ENCODE results near the gene PDE6A.

The PDE6A gene

DNA sequence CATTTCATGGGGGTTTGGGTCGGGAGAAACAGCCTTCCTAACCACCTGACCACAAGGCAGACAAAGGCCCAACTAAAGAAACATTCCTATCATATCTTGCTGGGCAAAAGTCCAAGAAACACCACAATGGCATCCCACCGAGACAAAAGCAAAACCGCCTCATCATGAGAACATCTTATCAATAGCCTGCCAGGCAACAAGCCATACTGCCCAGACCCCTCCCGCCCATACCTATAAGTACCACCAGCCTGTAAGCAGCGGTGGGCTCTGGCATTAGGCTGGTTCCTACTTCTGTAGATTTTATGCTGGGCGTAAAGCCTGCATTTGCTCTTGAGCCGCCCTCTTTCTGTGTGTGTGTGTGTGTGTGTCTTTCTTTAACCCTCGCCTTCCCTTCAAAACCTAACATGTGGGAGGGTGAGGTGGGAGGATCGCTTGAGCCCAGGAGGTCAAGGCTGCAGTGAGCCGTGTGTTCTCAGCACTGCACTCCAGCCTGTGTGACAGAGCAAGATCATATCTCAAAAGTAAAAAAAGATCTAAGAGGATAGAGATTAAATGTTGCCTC is 56.9 kb downstream of the PDE6A start:
- Histone ChIP-seq H3K27ac (ENCODE audit: extremely low read depth, low read depth, low read length) (no peak overlapping the region), H3K4me3 (ENCODE audit: low read depth, low read length) (no peak overlapping the region; the same call in 1 of the 2 replicates), H3K36me3 (ENCODE audit: control insufficient read depth in 2 of 2, insufficient read depth in 1 of 2, low read length in 2 of 2) (no peaks in the 10 kb centered on the region), H3K4me1 (ENCODE audit: control insufficient read depth, insufficient read depth, low read length) (0 out of 2 replicates have a peak, but pooled peaks cover 5% of the 10 kb centered on the region), H3K9me3 (ENCODE audit: control insufficient read depth, insufficient read depth, low read depth, low read length) (no peaks in the 10 kb centered on the region)
- POLR2A ChIA-PET: no interaction called here
- CTCF ChIA-PET: interaction anchor here (0.7 to 1.2 kb wide), 3 partner anchors 35 to 104 kb away, joined by 3 to 4 read pairs (median 3); no protein-coding TSS in a partner anchor
- peak; percentile 98 for TF ChIP-seq EGR2 (tag by site-specific recombination; IDR thresholded peaks at IDR 0.05; ENCODE audit: low read depth)
- no peak for TF ChIP-seq ZNF112 (tag by site-specific recombination; IDR thresholded peaks at IDR 0.05)
- TF ChIP-seq, protein P1, sequence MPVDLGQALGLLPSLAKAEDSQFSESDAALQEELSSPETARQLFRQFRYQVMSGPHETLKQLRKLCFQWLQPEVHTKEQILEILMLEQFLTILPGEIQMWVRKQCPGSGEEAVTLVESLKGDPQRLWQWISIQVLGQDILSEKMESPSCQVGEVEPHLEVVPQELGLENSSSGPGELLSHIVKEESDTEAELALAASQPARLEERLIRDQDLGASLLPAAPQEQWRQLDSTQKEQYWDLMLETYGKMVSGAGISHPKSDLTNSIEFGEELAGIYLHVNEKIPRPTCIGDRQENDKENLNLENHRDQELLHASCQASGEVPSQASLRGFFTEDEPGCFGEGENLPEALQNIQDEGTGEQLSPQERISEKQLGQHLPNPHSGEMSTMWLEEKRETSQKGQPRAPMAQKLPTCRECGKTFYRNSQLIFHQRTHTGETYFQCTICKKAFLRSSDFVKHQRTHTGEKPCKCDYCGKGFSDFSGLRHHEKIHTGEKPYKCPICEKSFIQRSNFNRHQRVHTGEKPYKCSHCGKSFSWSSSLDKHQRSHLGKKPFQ (tag by site-specific recombination; IDR thresholded peaks at IDR 0.05): no peak
- TF ChIP-seq ZNF544 (tag by site-specific recombination; IDR thresholded peaks at IDR 0.05): no peak
- TF ChIP-seq, protein P2, sequence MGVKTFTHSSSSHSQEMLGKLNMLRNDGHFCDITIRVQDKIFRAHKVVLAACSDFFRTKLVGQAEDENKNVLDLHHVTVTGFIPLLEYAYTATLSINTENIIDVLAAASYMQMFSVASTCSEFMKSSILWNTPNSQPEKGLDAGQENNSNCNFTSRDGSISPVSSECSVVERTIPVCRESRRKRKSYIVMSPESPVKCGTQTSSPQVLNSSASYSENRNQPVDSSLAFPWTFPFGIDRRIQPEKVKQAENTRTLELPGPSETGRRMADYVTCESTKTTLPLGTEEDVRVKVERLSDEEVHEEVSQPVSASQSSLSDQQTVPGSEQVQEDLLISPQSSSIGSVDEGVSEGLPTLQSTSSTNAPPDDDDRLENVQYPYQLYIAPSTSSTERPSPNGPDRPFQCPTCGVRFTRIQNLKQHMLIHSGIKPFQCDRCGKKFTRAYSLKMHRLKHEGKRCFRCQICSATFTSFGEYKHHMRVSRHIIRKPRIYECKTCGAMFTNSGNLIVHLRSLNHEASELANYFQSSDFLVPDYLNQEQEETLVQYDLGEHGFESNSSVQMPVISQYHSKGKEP (tag by site-specific recombination; IDR thresholded peaks at IDR 0.05): no peak
- no peak for TF ChIP-seq ZNF791 (tag by site-specific recombination; IDR thresholded peaks at IDR 0.05)
- peak; percentile 31; the same call in 1 of the 2 replicates for TF ChIP-seq GLIS1 (tag by site-specific recombination; IDR thresholded peaks at IDR 0.05)
- TF ChIP-seq, protein P3, sequence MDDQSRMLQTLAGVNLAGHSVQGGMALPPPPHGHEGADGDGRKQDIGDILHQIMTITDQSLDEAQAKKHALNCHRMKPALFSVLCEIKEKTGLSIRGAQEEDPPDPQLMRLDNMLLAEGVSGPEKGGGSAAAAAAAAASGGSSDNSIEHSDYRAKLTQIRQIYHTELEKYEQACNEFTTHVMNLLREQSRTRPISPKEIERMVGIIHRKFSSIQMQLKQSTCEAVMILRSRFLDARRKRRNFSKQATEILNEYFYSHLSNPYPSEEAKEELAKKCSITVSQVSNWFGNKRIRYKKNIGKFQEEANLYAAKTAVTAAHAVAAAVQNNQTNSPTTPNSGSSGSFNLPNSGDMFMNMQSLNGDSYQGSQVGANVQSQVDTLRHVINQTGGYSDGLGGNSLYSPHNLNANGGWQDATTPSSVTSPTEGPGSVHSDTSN (CRISPR knock-in tag; IDR thresholded peaks at IDR 0.05): no peak
- no peak for TF ChIP-seq ZNF248 (tag by site-specific recombination; IDR thresholded peaks at IDR 0.05)
- no peak for TF ChIP-seq ZNF561 (tag by site-specific recombination; IDR thresholded peaks at IDR 0.05; ENCODE audit: borderline replicate concordance)
- TF ChIP-seq ZNF777 (tag by site-specific recombination; IDR thresholded peaks at IDR 0.05; ENCODE audit: borderline replicate concordance): no peak
- no peak for TF ChIP-seq ZNF121 (tag by site-specific recombination; IDR thresholded peaks at IDR 0.05)
- TF ChIP-seq ZNF664 (tag by site-specific recombination; IDR thresholded peaks at IDR 0.05): no peak
- no peak for TF ChIP-seq YY2 (tag by site-specific recombination; IDR thresholded peaks at IDR 0.05)
- no peak for TF ChIP-seq HOXD13 (CRISPR knock-in tag; IDR thresholded peaks at IDR 0.05; ENCODE audit: borderline replicate concordance)
- no peak for TF ChIP-seq ZNF558 (tag by site-specific recombination; IDR thresholded peaks at IDR 0.05)
- no peak for TF ChIP-seq ZNF473 (tag by site-specific recombination; IDR thresholded peaks at IDR 0.05)
- TF ChIP-seq ZFP3 (tag by site-specific recombination; IDR thresholded peaks at IDR 0.05; ENCODE audit: low read depth): no peak
- no peak for TF ChIP-seq ZNF133 (tag by site-specific recombination; IDR thresholded peaks at IDR 0.05)
- TF ChIP-seq KLF16 (tag by site-specific recombination; IDR thresholded peaks at IDR 0.05): no peak
- TF ChIP-seq ZFHX2 (tag by site-specific recombination; conservative IDR thresholded peaks at IDR 0.05): peak; percentile 98
- no peak for TF ChIP-seq HIC1 (tag by site-specific recombination; IDR thresholded peaks at IDR 0.05)
- TF ChIP-seq ZBTB8A (tag by site-specific recombination; IDR thresholded peaks at IDR 0.05): 0 out of 2 replicates have a peak, but pooled peaks have one; percentile 26
- TF ChIP-seq FEZF1 (tag by site-specific recombination; IDR thresholded peaks at IDR 0.05): peak; percentile 55
- peak; percentile 89 for TF ChIP-seq PRDM4 (tag by site-specific recombination; IDR thresholded peaks at IDR 0.05)
- no peak for TF ChIP-seq ZNF639 (tag by site-specific recombination; IDR thresholded peaks at IDR 0.05)
- no peak for TF ChIP-seq GFI1B (tag by site-specific recombination; IDR thresholded peaks at IDR 0.05)
- TF ChIP-seq ZNF677 (tag by site-specific recombination; IDR thresholded peaks at IDR 0.05): no peak
- no peak for TF ChIP-seq ZNF416 (tag by site-specific recombination; IDR thresholded peaks at IDR 0.05)
- no peak for TF ChIP-seq ZSCAN16 (tag by site-specific recombination; IDR thresholded peaks at IDR 0.05)

Data from HEK293 (cell line).